Measurements from ENCODE around the gene AK2.

GRCh38 chr1:33031506-33031905 lies 5.2 kb downstream of the AK2 start:
- TF ChIP-seq CTCF (IDR thresholded peaks at IDR 0.05) (no peak), POLR2A (IDR thresholded peaks at IDR 0.05) (no peak)
